Endodermal cell (in vitro differentiated cells): ENCODE measurements around the gene IGLON5. TPM values are rescaled to one million over a fixed set of nuclear protein-coding genes. Genes with fewer than 3 reads are reported as not detected.

Source experiments
- DNase-seq: peaks from one replicate; pipeline ENCODE4 v3.0.0-alpha.2; 2017
- H3K27ac ChIP-seq: 2 replicates; pipeline ENCODE4 v1.5.1; 2013; ENCODE audit warnings: mild to moderate bottlenecking, low read depth, low read length, moderate library complexity
- H3K27me3 ChIP-seq: 2 replicates; pipeline ENCODE4 v1.6.1; 2013; ENCODE audit warnings: mild to moderate bottlenecking, low read length, moderate library complexity; ENCODE audit not compliant: insufficient read depth, control insufficient read depth, poor library complexity, severe bottlenecking
- H3K36me3 ChIP-seq: 2 replicates; pipeline ENCODE4 v1.7.0; 2013; ENCODE audit warnings: mild to moderate bottlenecking, low read length, moderate library complexity; ENCODE audit not compliant: control insufficient read depth, insufficient read depth
- H3K4me1 ChIP-seq: one replicate; pipeline ENCODE4 v1.7.0; 2013; ENCODE audit warnings: low read length; ENCODE audit not compliant: control insufficient read depth, insufficient read depth
- H3K4me3 ChIP-seq: 2 replicates; pipeline ENCODE4 v1.5.1; 2013; ENCODE audit warnings: mild to moderate bottlenecking, low read length, moderate library complexity
- H3K9ac ChIP-seq: 2 replicates; pipeline ENCODE4 v1.6.1; 2013; ENCODE audit warnings: mild to moderate bottlenecking, low read length, moderate library complexity; ENCODE audit not compliant: poor library complexity, severe bottlenecking; ENCODE audit errors: extremely low read depth
- H3K9me3 ChIP-seq: 2 replicates; pipeline ENCODE4 v1.6.1; 2013; ENCODE audit warnings: mild to moderate bottlenecking, low read length, moderate library complexity; ENCODE audit not compliant: control insufficient read depth
- H3K27ac Mint-ChIP-seq: 2 replicates; pipeline ENCODE4 v1.8.0; 2020; ENCODE audit warnings: mixed read lengths
- H3K27me3 Mint-ChIP-seq: 2 replicates; pipeline ENCODE4 v1.8.0; 2021; ENCODE audit warnings: mild to moderate bottlenecking, mixed read lengths; ENCODE audit not compliant: insufficient read depth
- H3K36me3 Mint-ChIP-seq: 2 replicates; pipeline ENCODE4 v1.8.0; 2020; ENCODE audit warnings: low read depth, mixed read lengths
- H3K4me1 Mint-ChIP-seq: 2 replicates; pipeline ENCODE4 v1.8.0; 2020; ENCODE audit warnings: mixed read lengths
- H3K4me3 Mint-ChIP-seq: 2 replicates; pipeline ENCODE4 v1.8.0; 2020; ENCODE audit warnings: mild to moderate bottlenecking, moderate library complexity, mixed read lengths
- H3K9me3 Mint-ChIP-seq: 2 replicates; pipeline ENCODE4 v1.8.0; 2020; ENCODE audit warnings: mild to moderate bottlenecking, mixed read lengths
- WGBS, 2 experiments: methylation state at CpG; one replicate each; pipeline versions ENCODE4 v1.1.5 to v1.1.7; 2013; ENCODE audit warnings: missing lambda C conversion rate in 2 of 2, mixed read lengths in 1 of 2; ENCODE audit not compliant: insufficient coverage in 1 of 2, insufficient read length in 1 of 2; 5-methylcytosine and 5-hydroxymethylcytosine counted together
- total RNA-seq, 2 donors: library from RNA; stranded (reverse); fragmentation: NEBNext Ultra II Directional in 1 of 2; extraction: Animal tissue kit (Norgen Biotek cat#: 25700) in 1 of 2; gene quantifications; 2 replicates in 1 of 2; 3 replicates in 1 of 2; pipeline ENCODE4 v1.2.1, GENCODE V29; 2021
- TF ChIP-seq, protein P1 (sequence below): fragments of 200-600 bp; sonication (generic); conservative IDR thresholded peaks from 2 replicates; pipeline ENCODE4 v1.5.0; 2021; ENCODE audit warnings: antibody characterized with exemption, mild to moderate bottlenecking

Gene IGLON5
- total RNA-seq, 2 donors from 2014 or later, result 42.7 to 49.4 TPM

GRCh38 chr19:51372649-51373504, 61.4 kb downstream of the IGLON5 start, which contains the start of gene NKG7:
Gene NKG7, minus strand, starts transcription at chr19:51372654. Its CDS starts 119 bp downstream, at chr19:51372535.
- WGBS, 2 experiments, result 80% methylated on average over 6 of the region's 9 CpGs; no CpG with 5 or more reads in 1 of the 2 experiments
- TF ChIP-seq, protein P1, sequence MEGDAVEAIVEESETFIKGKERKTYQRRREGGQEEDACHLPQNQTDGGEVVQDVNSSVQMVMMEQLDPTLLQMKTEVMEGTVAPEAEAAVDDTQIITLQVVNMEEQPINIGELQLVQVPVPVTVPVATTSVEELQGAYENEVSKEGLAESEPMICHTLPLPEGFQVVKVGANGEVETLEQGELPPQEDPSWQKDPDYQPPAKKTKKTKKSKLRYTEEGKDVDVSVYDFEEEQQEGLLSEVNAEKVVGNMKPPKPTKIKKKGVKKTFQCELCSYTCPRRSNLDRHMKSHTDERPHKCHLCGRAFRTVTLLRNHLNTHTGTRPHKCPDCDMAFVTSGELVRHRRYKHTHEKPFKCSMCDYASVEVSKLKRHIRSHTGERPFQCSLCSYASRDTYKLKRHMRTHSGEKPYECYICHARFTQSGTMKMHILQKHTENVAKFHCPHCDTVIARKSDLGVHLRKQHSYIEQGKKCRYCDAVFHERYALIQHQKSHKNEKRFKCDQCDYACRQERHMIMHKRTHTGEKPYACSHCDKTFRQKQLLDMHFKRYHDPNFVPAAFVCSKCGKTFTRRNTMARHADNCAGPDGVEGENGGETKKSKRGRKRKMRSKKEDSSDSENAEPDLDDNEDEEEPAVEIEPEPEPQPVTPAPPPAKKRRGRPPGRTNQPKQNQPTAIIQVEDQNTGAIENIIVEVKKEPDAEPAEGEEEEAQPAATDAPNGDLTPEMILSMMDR, result no peak
- peaks cover 5% of the 10 kb centered on the region for H3K4me1 Mint-ChIP-seq
- no peaks in the 10 kb centered on the region for H3K36me3 Mint-ChIP-seq
- H3K27ac Mint-ChIP-seq, result no peak within 1 kb of the TSS
- no peak for DNase-seq
- H3K27me3 Mint-ChIP-seq, result peaks cover 6% of the 10 kb centered on the region
- Histone ChIP-seq H3K36me3 (no peaks in the 10 kb centered on the region), H3K4me3 (no peak within 1 kb of the TSS), H3K9me3 (no peaks in the 10 kb centered on the region), H3K4me1 (peaks cover 7% of the 10 kb centered on the region), H3K27me3 (no peaks in the 10 kb centered on the region), H3K9ac (no peak within 1 kb of the TSS), H3K27ac (no peak within 1 kb of the TSS)
- H3K9me3 Mint-ChIP-seq, result no peaks in the 10 kb centered on the region
- H3K4me3 Mint-ChIP-seq, result no peak within 1 kb of the TSS

- H3K36me3 ChIP-seq, result no peaks in the 10 kb centered on the region
- Mint-ChIP-seq H3K9me3 (peaks cover 5% of the 10 kb centered on the region), H3K27me3 (peaks cover 4% of the 10 kb centered on the region), H3K4me1 (no peaks in the 10 kb centered on the region), H3K4me3 (no peak overlapping the region), H3K27ac (no peak overlapping the region), H3K36me3 (no peaks in the 10 kb centered on the region)
- WGBS, 2 experiments, result 85 to 87% methylated on average over 8 to 11 of the region's 11 CpGs
- H3K27ac ChIP-seq, result no peak overlapping the region
- no peak overlapping the region for H3K9ac ChIP-seq
- H3K4me1 ChIP-seq, result no peaks in the 10 kb centered on the region
- H3K4me3 ChIP-seq, result no peak overlapping the region
- DNase-seq, result no peak
- TF ChIP-seq, protein P1, result no peak
- no peaks in the 10 kb centered on the region for H3K9me3 ChIP-seq
- H3K27me3 ChIP-seq, result no peaks in the 10 kb centered on the region
Observed at GRCh38 chr19:51375504-51376221, 64.2 kb downstream of the IGLON5 start.

DNA sequence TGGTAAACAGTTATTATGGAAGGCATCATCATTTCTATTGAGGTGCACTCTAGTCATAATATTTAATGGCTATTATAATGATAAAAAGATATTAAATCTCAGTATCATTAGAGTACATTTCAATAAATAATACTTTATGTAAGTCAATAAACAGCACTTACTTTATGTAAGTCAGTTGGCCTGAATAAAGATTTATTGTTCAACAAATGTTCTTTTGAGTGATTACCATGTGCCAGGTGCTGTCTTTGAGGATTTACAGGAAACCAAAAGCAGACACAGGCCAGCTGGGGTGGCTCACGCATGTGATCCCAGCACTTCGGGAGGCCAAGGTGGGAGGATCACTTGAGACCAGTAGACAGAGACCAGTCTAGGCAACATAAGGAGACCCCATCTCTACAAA, 66.0 kb downstream of the IGLON5 start:
- Mint-ChIP-seq H3K9me3 (peaks cover 22% of the 10 kb centered on the region), H3K27me3 (peaks cover 2% of the 10 kb centered on the region), H3K36me3 (no peaks in the 10 kb centered on the region), H3K4me3 (no peak overlapping the region), H3K27ac (no peak overlapping the region), H3K4me1 (no peaks in the 10 kb centered on the region)
- 96 to 100% methylated on average over 1 to 2 of the region's 2 CpGs for WGBS, 2 experiments
- TF ChIP-seq, protein P1, result no peak
- no peaks in the 10 kb centered on the region for H3K4me1 ChIP-seq
- DNase-seq, result no peak
- no peak overlapping the region for H3K27ac ChIP-seq
- no peaks in the 10 kb centered on the region for H3K36me3 ChIP-seq
- H3K9me3 ChIP-seq, result peaks cover 9% of the 10 kb centered on the region
- H3K4me3 ChIP-seq, result no peak overlapping the region
- H3K27me3 ChIP-seq, result no peaks in the 10 kb centered on the region
- H3K9ac ChIP-seq, result no peak overlapping the region
